HepG2 (cell line): Measurements from ENCODE around the gene LGR6.

Source experiments
- ASH2L ChIP-seq: fragments of 300-600, 200-600 bp; sonication (generic); IDR thresholded peaks from 2 replicates; pipeline ENCODE4 v1.7.0; 2017; ENCODE audit warnings: low read depth, mild to moderate bottlenecking, moderate library complexity, mixed read lengths, low read length; ENCODE audit not compliant: insufficient read length
- CEBPG ChIP-seq: IDR thresholded peaks from 2 replicates; pipeline ENCODE4 v1.6.1; 2016
- CTCF ChIP-seq: sonication (generic); formaldehyde crosslinking; IDR thresholded peaks from 2 replicates; pipeline ENCODE4 v1.5.0; 2020; ENCODE audit warnings: mild to moderate bottlenecking, missing genetic modification reagents, moderate library complexity
- MAX ChIP-seq: IDR thresholded peaks from 2 replicates; pipeline ENCODE4 v1.6.1; 2012; ENCODE audit warnings: inconsistent platforms
- NCOR1 ChIP-seq: fragments of 200-600 bp; sonication (generic); IDR thresholded peaks from 2 replicates; pipeline ENCODE4 v1.7.0; 2017; ENCODE audit warnings: antibody characterized with exemption, low read length, borderline replicate concordance

- TF ChIP-seq CEBPG (CRISPR knock-in tag), result no peak
- no peak for TF ChIP-seq CTCF (CRISPR knock-in tag)
- no peak for TF ChIP-seq NCOR1
- TF ChIP-seq MAX, result no peak
- TF ChIP-seq ASH2L, result no peak
Measured at GRCh38 chr1:202167708-202168415, 25.7 kb upstream of the LGR6 start.
